ENCODE data around the gene FBN1. TPM values are rescaled to one million over a fixed set of nuclear protein-coding genes. Genes with fewer than 3 reads are reported as not detected.

The FBN1 gene
- total RNA-seq (19.5 TPM), polyA plus RNA-seq (6.3 TPM)
- long read RNA-seq, donor 1, result 0 reads
- long read RNA-seq, donor 2, result 0 reads
- long read RNA-seq, donor 3, full-length matches to known transcripts, result 1 of 1 reads
- long read RNA-seq, donor 3, partial matches to known transcripts, result 0 of 1 reads
- long read RNA-seq, donor 3, other reads (novel, unspliced or antisense), result 0 of 1 reads
- long read RNA-seq, donor 4, result 0 reads
- long read RNA-seq, donor 5, full-length matches to known transcripts, result 1 of 1 reads
- long read RNA-seq, donor 5, partial matches to known transcripts, result 0 of 1 reads
- long read RNA-seq, donor 5, other reads (novel, unspliced or antisense), result 0 of 1 reads
- long read RNA-seq, donor 6, result 0 reads
- long read RNA-seq, donor 7, partial matches to known transcripts, result 0 of 1 reads
- long read RNA-seq, donor 7, other reads (novel, unspliced or antisense), result 0 of 1 reads
- long read RNA-seq, donor 8, result 0 reads
- long read RNA-seq, donor 9, result 0 reads
- long read RNA-seq, donor 10, result 0 reads

DNA sequence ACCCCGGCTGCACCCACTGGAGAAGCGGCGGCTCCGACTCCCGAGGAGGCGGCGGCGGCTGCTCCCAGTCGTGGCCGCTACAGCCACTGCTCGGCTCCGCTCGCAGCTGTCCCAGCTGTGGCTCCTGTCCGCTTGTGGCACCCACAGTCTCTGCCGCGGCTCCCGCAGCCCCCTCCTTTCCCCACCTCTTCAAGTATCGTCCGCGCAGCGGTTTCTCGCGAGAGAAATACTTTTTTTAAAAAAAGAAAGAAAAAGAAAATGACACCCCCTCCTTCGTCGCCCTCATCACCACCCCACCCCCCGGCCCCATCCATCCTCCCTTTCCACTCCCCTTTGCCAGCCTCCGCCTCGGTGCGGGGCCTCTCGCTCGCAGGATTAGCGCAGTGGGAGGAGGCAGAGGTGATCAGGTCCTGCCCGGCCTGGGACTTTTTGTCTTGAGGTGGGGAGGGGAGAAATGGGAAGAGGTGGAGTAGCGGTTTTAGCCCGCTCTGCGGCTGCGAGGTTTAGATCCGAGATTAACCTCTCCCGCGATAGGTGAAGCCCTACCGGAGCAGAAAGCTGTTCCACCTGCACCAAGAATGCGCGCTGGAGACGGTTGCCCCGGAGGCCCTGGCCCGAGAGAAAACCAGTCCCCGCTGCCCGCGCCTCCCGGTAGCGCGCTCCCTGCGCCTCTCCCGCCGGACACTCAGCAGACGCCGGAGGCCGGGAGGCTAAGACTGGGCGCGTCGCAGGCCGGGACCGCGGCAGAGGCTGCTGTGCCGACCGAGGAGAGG is at the start of gene FBN1:
Gene FBN1, minus strand, starts transcription at position 152 of the 773 bp plus-strand sequence. CDS start 940 bp downstream, outside the sequence.
- Histone ChIP-seq H3K27me3 (ENCODE audit: control insufficient read depth in 2 of 2, insufficient read depth in 1 of 2, low read length in 1 of 2) (peaks cover 13 to 28% of the 10 kb centered on the region in 2 donors), H3K27ac (ENCODE audit: low read depth in 1 of 2, low read length in 1 of 2) (peak within 1 kb of the TSS; percentile 15 to 47), H3K9me3 (ENCODE audit: control insufficient read depth in 2 of 2, insufficient read depth in 1 of 2, low read length in 1 of 2) (no peaks in the 10 kb centered on the region), H3K4me1 (ENCODE audit: control insufficient read depth in 2 of 2, insufficient read depth in 2 of 2, low read length in 2 of 2) (peaks cover 11 to 15% of the 10 kb centered on the region in 2 donors), H3K4me3 (ENCODE audit: low read length in 2 of 2) (peak within 1 kb of the TSS; percentile 53 to 64), H3K36me3 (ENCODE audit: control insufficient read depth in 2 of 2, insufficient read depth in 2 of 2, low read length in 1 of 2) (no peaks in the 10 kb centered on the region)
- WGBS, result 1% methylated on average over 66 of the region's 66 CpGs
- peak in 7 of 9 donors; percentile 8 to 71 (median 27) for DNase-seq (ENCODE audit: low read depth in 6 of 9, low spot score in 9 of 9)

DNA sequence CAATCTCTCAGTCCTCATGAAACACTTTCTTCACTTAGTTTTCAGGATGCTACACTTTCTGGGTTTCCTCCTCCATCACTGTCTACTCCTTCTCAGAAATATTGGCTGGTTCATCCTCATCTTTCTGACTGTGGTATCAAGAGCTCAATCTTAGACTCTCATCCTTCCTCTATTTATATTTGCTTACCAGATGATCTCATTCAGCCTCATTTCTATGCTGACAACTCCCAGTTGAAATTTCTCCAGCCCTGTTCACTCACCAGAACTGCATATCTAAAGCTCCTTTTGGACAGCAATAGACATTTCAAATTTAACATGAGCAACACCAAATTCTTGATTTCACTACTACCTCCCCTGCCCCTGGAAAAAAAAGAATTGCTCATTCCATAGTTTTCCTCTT is 48.0 kb upstream of the FBN1 start:
- Histone ChIP-seq H3K9me3 (ENCODE audit: control insufficient read depth in 2 of 2, insufficient read depth in 1 of 2, low read length in 1 of 2) (no peaks in the 10 kb centered on the region), H3K27ac (ENCODE audit: low read depth in 1 of 2, low read length in 1 of 2) (no peak overlapping the region), H3K27me3 (ENCODE audit: control insufficient read depth in 2 of 2, insufficient read depth in 1 of 2, low read length in 1 of 2) (no peaks in the 10 kb centered on the region), H3K36me3 (ENCODE audit: control insufficient read depth in 2 of 2, insufficient read depth in 2 of 2, low read length in 1 of 2) (no peaks in the 10 kb centered on the region), H3K4me1 (ENCODE audit: control insufficient read depth in 2 of 2, insufficient read depth in 2 of 2, low read length in 2 of 2) (no peaks in the 10 kb centered on the region), H3K4me3 (ENCODE audit: low read length in 2 of 2) (no peak overlapping the region)
- no peak for DNase-seq (ENCODE audit: low read depth in 6 of 9, low spot score in 9 of 9)

DNA sequence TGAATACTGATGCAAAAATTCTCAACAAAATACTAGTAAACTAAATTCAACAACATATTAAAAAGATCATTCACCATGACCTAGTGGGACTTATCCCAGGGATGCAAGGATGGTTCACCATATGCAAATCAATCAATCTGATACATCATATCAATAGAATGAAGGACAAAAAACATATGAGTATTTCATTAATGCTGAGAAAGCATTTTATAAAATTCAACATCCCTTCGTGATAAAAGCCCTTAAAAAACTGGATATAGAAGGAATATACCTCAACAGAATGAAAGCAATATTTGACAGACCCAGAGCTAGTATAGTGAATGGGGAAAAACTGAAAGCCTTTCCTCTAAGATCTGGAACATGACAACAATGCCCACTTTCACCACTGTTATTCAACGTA is 43.0 kb upstream of the FBN1 start:
- WGBS, result 49% methylated on average over 2 of the region's 2 CpGs
- DNase-seq (ENCODE audit: low read depth in 6 of 9, low spot score in 9 of 9), result no peak
- no peaks in the 10 kb centered on the region for H3K36me3 ChIP-seq (ENCODE audit: control insufficient read depth in 2 of 2, insufficient read depth in 2 of 2, low read length in 1 of 2)

DNA sequence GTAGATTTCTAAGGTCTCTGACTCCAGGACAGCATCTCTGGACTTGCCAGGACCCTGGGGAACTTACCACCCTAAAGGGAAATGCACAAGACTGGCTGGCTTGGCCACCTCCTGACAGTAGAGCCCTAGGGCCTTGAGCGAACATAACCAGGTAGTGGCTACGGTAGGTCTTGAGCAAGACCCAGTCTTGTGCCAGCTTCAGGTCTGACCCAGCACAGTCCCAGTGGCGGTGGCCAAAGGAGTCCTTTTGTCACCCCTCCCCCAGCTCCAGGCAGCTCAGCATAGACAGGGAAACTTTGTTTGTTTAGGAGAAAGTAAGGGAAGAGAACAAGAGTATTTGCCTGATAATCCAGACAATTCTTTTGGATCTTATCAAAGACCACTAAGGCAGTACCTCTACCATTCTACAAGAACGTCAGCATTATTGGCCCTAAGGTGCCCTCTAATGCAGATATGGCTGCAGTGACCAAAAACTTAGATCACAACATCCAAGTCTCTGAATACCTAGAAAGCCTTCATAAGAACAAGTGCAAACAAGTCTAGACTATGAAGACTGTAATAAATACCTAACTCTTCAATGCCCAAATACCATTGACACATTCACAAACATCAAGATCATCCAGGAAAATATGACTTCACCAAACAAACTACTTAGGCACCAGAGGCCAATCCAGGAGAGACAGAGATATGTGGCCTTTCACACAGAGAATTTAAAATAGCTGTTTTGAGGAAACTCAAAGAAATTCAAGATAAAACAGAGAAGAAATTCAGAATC is 38.7 kb upstream of the FBN1 start:
- Histone ChIP-seq H3K27ac (ENCODE audit: low read depth in 1 of 2, low read length in 1 of 2) (no peak overlapping the region), H3K4me3 (ENCODE audit: low read length in 2 of 2) (no peak overlapping the region), H3K4me1 (ENCODE audit: control insufficient read depth in 2 of 2, insufficient read depth in 2 of 2, low read length in 2 of 2) (no peaks in the 10 kb centered on the region), H3K9me3 (ENCODE audit: control insufficient read depth in 2 of 2, insufficient read depth in 1 of 2, low read length in 1 of 2) (no peaks in the 10 kb centered on the region), H3K36me3 (ENCODE audit: control insufficient read depth in 2 of 2, insufficient read depth in 2 of 2, low read length in 1 of 2) (no peaks in the 10 kb centered on the region), H3K27me3 (ENCODE audit: control insufficient read depth in 2 of 2, insufficient read depth in 1 of 2, low read length in 1 of 2) (no peaks in the 10 kb centered on the region)
- DNase-seq (ENCODE audit: low read depth in 6 of 9, low spot score in 9 of 9), result no peak
- WGBS, result 98% methylated on average over 4 of the region's 4 CpGs

More for the DNA sequence above, 43.0 kb upstream of the FBN1 start:
- Histone ChIP-seq H3K4me1 (ENCODE audit: control insufficient read depth in 2 of 2, insufficient read depth in 2 of 2, low read length in 2 of 2) (no peaks in the 10 kb centered on the region), H3K4me3 (ENCODE audit: low read length in 2 of 2) (no peak overlapping the region), H3K9me3 (ENCODE audit: control insufficient read depth in 2 of 2, insufficient read depth in 1 of 2, low read length in 1 of 2) (no peaks in the 10 kb centered on the region), H3K27ac (ENCODE audit: low read depth in 1 of 2, low read length in 1 of 2) (no peak overlapping the region), H3K27me3 (ENCODE audit: control insufficient read depth in 2 of 2, insufficient read depth in 1 of 2, low read length in 1 of 2) (no peaks in the 10 kb centered on the region)

DNA sequence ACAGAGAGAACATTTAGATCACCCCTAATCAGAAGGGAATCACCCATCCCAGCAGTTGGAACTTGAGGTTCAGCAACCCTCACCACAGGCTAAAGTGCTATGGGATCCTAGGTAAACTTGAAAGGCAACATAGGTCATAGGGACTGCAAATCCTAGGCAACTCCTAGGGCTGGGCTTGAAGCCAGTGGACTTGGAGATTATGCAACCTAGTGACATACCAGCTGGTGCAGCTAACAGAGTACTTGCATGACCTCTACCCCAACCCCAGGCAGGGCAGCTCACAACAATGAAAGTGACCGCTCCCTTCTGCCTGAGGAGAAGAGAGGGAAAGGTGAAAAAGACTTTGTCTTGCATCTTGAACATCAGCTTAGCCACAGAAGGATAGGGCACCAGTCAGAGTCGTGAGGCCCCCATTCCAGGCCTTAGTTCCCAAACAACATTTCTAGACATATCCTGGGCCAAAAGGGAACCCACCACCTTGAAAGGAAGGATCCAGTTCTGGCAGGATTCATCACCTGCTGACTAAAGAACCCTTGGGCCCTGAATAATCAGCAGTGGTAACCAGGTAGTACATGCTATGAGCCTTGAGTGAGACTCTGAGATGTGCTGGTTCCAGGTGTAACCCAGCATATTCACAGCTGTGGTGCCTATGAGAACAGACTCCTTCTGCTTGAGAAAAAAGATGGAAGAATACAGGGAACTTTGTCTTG is 37.6 kb upstream of the FBN1 start:
- no peaks in the 10 kb centered on the region for H3K4me1 ChIP-seq (ENCODE audit: control insufficient read depth in 2 of 2, insufficient read depth in 2 of 2, low read length in 2 of 2)
- no peaks in the 10 kb centered on the region for H3K9me3 ChIP-seq (ENCODE audit: control insufficient read depth in 2 of 2, insufficient read depth in 1 of 2, low read length in 1 of 2)
- no peak overlapping the region for H3K27ac ChIP-seq (ENCODE audit: low read depth in 1 of 2, low read length in 1 of 2)
- H3K36me3 ChIP-seq (ENCODE audit: control insufficient read depth in 2 of 2, insufficient read depth in 2 of 2, low read length in 1 of 2), result no peaks in the 10 kb centered on the region
- 99% methylated on average over 2 of the region's 2 CpGs for WGBS
- no peak for DNase-seq (ENCODE audit: low read depth in 6 of 9, low spot score in 9 of 9)
- H3K27me3 ChIP-seq (ENCODE audit: control insufficient read depth in 2 of 2, insufficient read depth in 1 of 2, low read length in 1 of 2), result no peaks in the 10 kb centered on the region
- H3K4me3 ChIP-seq (ENCODE audit: low read length in 2 of 2), result no peak overlapping the region

DNA sequence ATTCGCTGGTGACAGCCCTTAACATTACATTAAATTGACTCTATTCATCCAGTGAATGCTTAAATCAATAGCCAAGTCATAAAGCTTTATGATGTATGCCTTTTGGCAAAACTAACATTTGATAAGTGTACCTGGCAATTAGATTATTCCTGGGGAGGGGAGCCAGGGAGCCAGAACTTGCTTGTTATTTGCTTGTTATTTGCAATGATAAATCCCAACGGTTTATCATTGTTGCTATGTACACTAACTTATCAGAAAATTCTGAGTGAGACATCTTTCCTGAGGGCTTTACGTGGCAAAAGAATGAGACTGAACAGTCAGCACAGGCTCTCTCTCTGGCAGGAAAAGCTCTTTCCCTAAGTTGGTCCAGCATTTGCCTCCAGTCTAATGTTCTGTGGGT is 35.8 kb upstream of the FBN1 start:
- no peaks in the 10 kb centered on the region for H3K9me3 ChIP-seq (ENCODE audit: control insufficient read depth in 2 of 2, insufficient read depth in 1 of 2, low read length in 1 of 2)
- 95% methylated on average over 3 of the region's 3 CpGs for WGBS
- no peak overlapping the region for H3K27ac ChIP-seq (ENCODE audit: low read depth in 1 of 2, low read length in 1 of 2)
- H3K36me3 ChIP-seq (ENCODE audit: control insufficient read depth in 2 of 2, insufficient read depth in 2 of 2, low read length in 1 of 2), result no peaks in the 10 kb centered on the region
- no peaks in the 10 kb centered on the region for H3K27me3 ChIP-seq (ENCODE audit: control insufficient read depth in 2 of 2, insufficient read depth in 1 of 2, low read length in 1 of 2)
- no peaks in the 10 kb centered on the region for H3K4me1 ChIP-seq (ENCODE audit: control insufficient read depth in 2 of 2, insufficient read depth in 2 of 2, low read length in 2 of 2)
- H3K4me3 ChIP-seq (ENCODE audit: low read length in 2 of 2), result no peak overlapping the region
- no peak for DNase-seq (ENCODE audit: low read depth in 6 of 9, low spot score in 9 of 9)

DNA sequence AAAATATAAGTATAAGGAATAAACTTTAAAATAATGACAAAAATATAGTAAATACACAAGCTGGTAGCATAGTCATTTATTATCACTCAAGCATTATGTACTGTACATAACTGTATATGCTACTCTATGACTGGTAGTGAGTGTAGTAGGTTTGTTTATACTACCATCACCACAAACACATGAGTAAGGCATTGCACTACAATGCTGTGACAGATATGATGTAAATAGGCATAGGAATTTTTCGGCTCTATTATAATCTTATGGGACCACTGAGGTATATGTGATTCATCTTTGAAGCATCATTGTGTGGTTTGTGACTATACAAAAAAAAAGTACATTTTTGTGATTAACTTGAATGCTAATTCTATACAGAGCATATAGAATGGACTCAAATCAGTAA is 35.3 kb upstream of the FBN1 start:
- no peaks in the 10 kb centered on the region for H3K27me3 ChIP-seq (ENCODE audit: control insufficient read depth in 2 of 2, insufficient read depth in 1 of 2, low read length in 1 of 2)
- no peak overlapping the region for H3K4me3 ChIP-seq (ENCODE audit: low read length in 2 of 2)
- no peaks in the 10 kb centered on the region for H3K36me3 ChIP-seq (ENCODE audit: control insufficient read depth in 2 of 2, insufficient read depth in 2 of 2, low read length in 1 of 2)
- 100% methylated on average over 1 of the region's 1 CpG for WGBS
- H3K4me1 ChIP-seq (ENCODE audit: control insufficient read depth in 2 of 2, insufficient read depth in 2 of 2, low read length in 2 of 2), result no peaks in the 10 kb centered on the region
- no peak overlapping the region for H3K27ac ChIP-seq (ENCODE audit: low read depth in 1 of 2, low read length in 1 of 2)
- H3K9me3 ChIP-seq (ENCODE audit: control insufficient read depth in 2 of 2, insufficient read depth in 1 of 2, low read length in 1 of 2), result no peaks in the 10 kb centered on the region
- no peak for DNase-seq (ENCODE audit: low read depth in 6 of 9, low spot score in 9 of 9)

DNA sequence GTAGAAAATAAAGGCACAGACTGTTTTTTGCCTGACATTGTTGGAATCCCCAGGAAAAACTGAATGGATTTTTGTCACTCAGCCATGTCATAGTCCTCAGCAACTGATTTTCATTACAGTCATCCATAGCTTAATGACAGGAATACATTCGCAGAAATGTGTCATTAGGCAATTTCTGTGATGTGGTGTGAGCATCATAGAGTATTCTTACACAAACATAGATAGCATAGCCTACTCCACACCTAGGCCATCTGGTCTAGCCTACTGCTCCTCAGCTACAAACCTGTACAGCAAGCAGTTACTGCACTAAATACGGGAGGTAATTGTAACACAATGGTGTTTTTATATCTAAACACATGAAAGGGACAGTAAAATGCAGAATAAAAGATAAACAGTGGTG is 34.4 kb upstream of the FBN1 start:
- Histone ChIP-seq H3K9me3 (ENCODE audit: control insufficient read depth in 2 of 2, insufficient read depth in 1 of 2, low read length in 1 of 2) (no peaks in the 10 kb centered on the region), H3K27me3 (ENCODE audit: control insufficient read depth in 2 of 2, insufficient read depth in 1 of 2, low read length in 1 of 2) (no peaks in the 10 kb centered on the region), H3K36me3 (ENCODE audit: control insufficient read depth in 2 of 2, insufficient read depth in 2 of 2, low read length in 1 of 2) (no peaks in the 10 kb centered on the region), H3K27ac (ENCODE audit: low read depth in 1 of 2, low read length in 1 of 2) (no peak overlapping the region), H3K4me1 (ENCODE audit: control insufficient read depth in 2 of 2, insufficient read depth in 2 of 2, low read length in 2 of 2) (no peaks in the 10 kb centered on the region), H3K4me3 (ENCODE audit: low read length in 2 of 2) (no peak overlapping the region)
- DNase-seq (ENCODE audit: low read depth in 6 of 9, low spot score in 9 of 9), result no peak
- 96% methylated on average over 2 of the region's 2 CpGs for WGBS

Measured in thymus (tissue), 14 donors.